ENCODE measurements around the gene SNRNP48. TPM values are rescaled to one million over a fixed set of nuclear protein-coding genes. Genes with fewer than 3 reads are reported as not detected.

The SNRNP48 gene
- total RNA-seq, 1 donor from 2014 or later: 9.3 TPM

- Histone ChIP-seq H3K4me3 (no peak overlapping the region), H3K4me1 (peaks cover 16% of the 10 kb centered on the region), H3K36me3 (no peaks in the 10 kb centered on the region), H3K27me3 (ENCODE audit: low read depth) (peaks cover 53% of the 10 kb centered on the region), H3K9me3 (no peaks in the 10 kb centered on the region), H3K27ac (no peak overlapping the region)
- ATAC-seq (no peak), DNase-seq (no peak)
- no peak for TF ChIP-seq CTCF (IDR thresholded peaks at IDR 0.05)
- intact Hi-C loops (cut with DNase I): no loop called here
Observed at GRCh38 chr6:7546383-7546782, 43.6 kb upstream of the SNRNP48 start.

- no peak for DNase-seq
- peaks cover 11% of the 10 kb centered on the region for H3K4me1 ChIP-seq
- TF ChIP-seq CTCF (IDR thresholded peaks at IDR 0.05): no peak
Observed at GRCh38 chr6:7546896-7547295, 43.1 kb upstream of the SNRNP48 start.

GRCh38 chr6:7547315-7547714 lies 42.7 kb upstream of the SNRNP48 start:
- Histone ChIP-seq H3K9me3 (no peaks in the 10 kb centered on the region), H3K4me1 (peaks cover 6% of the 10 kb centered on the region), H3K27me3 (ENCODE audit: low read depth) (peaks cover 50% of the 10 kb centered on the region), H3K27ac (no peak overlapping the region), H3K36me3 (no peaks in the 10 kb centered on the region), H3K4me3 (no peak overlapping the region)
- TF ChIP-seq CTCF (IDR thresholded peaks at IDR 0.05): no peak
- ATAC-seq: no peak
- no peak for DNase-seq
- intact Hi-C loops (cut with DNase I): no loop called here

More at GRCh38 chr6:7546896-7547295, 43.1 kb upstream of the SNRNP48 start:
- no peaks in the 10 kb centered on the region for H3K9me3 ChIP-seq
- H3K36me3 ChIP-seq: no peaks in the 10 kb centered on the region
- ATAC-seq: no peak
- no peak overlapping the region for H3K27ac ChIP-seq
- peaks cover 52% of the 10 kb centered on the region for H3K27me3 ChIP-seq (ENCODE audit: low read depth)
- no peak overlapping the region for H3K4me3 ChIP-seq
- intact Hi-C loops (cut with DNase I): no loop called here

- DNase-seq: no peak
- Histone ChIP-seq H3K27me3 (ENCODE audit: low read depth) (peaks cover 32% of the 10 kb centered on the region), H3K36me3 (no peaks in the 10 kb centered on the region), H3K4me3 (no peak overlapping the region), H3K9me3 (no peaks in the 10 kb centered on the region), H3K27ac (no peak overlapping the region), H3K4me1 (no peaks in the 10 kb centered on the region)
- TF ChIP-seq CTCF (IDR thresholded peaks at IDR 0.05): no peak
- no peak for ATAC-seq
- intact Hi-C loops (cut with DNase I): no loop called here
Observed at GRCh38 chr6:7550433-7550801, 39.6 kb upstream of the SNRNP48 start.

- ATAC-seq (no peak), DNase-seq (no peak)
- no peak for TF ChIP-seq CTCF (IDR thresholded peaks at IDR 0.05)
- H3K36me3 ChIP-seq: no peaks in the 10 kb centered on the region
- no peak overlapping the region for H3K4me3 ChIP-seq
- H3K9me3 ChIP-seq: no peaks in the 10 kb centered on the region
- H3K4me1 ChIP-seq: no peaks in the 10 kb centered on the region
- peaks cover 26% of the 10 kb centered on the region for H3K27me3 ChIP-seq (ENCODE audit: low read depth)
- H3K27ac ChIP-seq: no peak overlapping the region
- intact Hi-C loops (cut with DNase I): no loop called here
Observed at GRCh38 chr6:7554533-7555275, 35.3 kb upstream of the SNRNP48 start.
